ENCODE measurements around the gene RAPH1. TPM values are rescaled to one million over a fixed set of nuclear protein-coding genes. Genes with fewer than 3 reads are reported as not detected.

Gene RAPH1
- total and polyA plus RNA-seq, 8 donors: 2.3 to 19.2 (median 10.4) TPM

Other genes starting within 250 kb of the RAPH1 start
- gene ABI2, start 206.9 kb downstream of the RAPH1 start, total RNA-seq: 10 to 100 TPM; 10.4 to 27.9 (median 13.5) TPM
- gene ABI2, start 206.9 kb downstream of the RAPH1 start, polyA plus RNA-seq: 10 to 100 TPM in 1 of 2 donors, 1 to 10 TPM in 1; 4.9 to 12.8 TPM
- under 1 TPM; 0.21 to 0.63 (median 0.30) TPM for gene CD28, start 171.3 kb upstream of the RAPH1 start, total RNA-seq
- under 1 TPM in 1 of 2 donors, not detected in 1; 0.08 TPM for gene CD28, start 171.3 kb upstream of the RAPH1 start, polyA plus RNA-seq